Measurements from ENCODE around the gene ZSCAN10. TPM values are rescaled to one million over a fixed set of nuclear protein-coding genes. Genes with fewer than 3 reads are reported as not detected.
A peak's percentile ranks its signal among the peaks of the same experiment; 100 is the strongest.

Gene ZSCAN10
- total and polyA plus RNA-seq, 9 of the 15 experiments (the other 6 are each of a cell fraction or from before 2014, with no cell fraction given): 0.22 TPM; not detected in 8

DNA sequence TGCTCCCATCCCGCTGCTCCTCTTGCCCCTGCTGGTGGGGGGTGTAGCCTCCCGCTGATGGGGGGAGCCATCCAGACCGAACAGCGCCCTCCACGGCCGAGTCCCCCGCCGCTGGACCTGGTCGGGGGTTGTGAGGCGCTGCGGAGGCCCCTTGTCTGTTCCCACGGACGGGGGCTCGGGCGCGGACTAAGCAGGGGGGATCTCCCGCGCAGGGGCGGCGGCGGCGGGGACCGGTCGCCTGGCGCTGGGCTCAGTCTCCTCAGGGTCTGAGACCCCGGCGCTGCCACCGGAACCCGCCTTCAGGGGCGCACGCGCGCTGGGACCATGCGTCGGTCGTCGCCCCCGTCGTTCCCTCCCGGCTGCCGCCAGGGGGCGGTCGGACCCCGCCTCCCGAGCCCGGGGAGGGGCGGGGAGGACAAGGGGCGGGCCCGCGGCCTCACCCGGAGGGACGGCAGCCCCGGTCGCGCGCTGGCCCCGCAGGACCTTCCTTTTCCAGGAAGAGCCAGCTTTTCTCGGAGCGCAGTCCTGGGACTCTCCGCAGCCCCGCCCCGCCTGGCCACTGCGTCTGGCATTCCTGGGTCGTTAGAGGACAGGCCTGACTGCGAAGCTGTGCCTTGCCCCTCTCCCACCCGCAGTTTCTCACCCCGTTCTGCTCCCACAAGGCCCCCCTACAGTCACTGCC lies 39.9 kb downstream of the ZSCAN10 start (continued):
- TF ChIP-seq, protein P1, sequence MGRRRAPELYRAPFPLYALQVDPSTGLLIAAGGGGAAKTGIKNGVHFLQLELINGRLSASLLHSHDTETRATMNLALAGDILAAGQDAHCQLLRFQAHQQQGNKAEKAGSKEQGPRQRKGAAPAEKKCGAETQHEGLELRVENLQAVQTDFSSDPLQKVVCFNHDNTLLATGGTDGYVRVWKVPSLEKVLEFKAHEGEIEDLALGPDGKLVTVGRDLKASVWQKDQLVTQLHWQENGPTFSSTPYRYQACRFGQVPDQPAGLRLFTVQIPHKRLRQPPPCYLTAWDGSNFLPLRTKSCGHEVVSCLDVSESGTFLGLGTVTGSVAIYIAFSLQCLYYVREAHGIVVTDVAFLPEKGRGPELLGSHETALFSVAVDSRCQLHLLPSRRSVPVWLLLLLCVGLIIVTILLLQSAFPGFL (CRISPR knock-in tag; IDR thresholded peaks at IDR 0.05): no peak
- TF ChIP-seq SIRT6 (IDR thresholded peaks at IDR 0.05; ENCODE audit: low read depth, low read length): no peak
- TF ChIP-seq SREBF2 (CRISPR knock-in tag; IDR thresholded peaks at IDR 0.05): no peak
- no peak for TF ChIP-seq KAT8 (IDR thresholded peaks at IDR 0.05; ENCODE audit: low read depth)
- TF ChIP-seq, protein P2, sequence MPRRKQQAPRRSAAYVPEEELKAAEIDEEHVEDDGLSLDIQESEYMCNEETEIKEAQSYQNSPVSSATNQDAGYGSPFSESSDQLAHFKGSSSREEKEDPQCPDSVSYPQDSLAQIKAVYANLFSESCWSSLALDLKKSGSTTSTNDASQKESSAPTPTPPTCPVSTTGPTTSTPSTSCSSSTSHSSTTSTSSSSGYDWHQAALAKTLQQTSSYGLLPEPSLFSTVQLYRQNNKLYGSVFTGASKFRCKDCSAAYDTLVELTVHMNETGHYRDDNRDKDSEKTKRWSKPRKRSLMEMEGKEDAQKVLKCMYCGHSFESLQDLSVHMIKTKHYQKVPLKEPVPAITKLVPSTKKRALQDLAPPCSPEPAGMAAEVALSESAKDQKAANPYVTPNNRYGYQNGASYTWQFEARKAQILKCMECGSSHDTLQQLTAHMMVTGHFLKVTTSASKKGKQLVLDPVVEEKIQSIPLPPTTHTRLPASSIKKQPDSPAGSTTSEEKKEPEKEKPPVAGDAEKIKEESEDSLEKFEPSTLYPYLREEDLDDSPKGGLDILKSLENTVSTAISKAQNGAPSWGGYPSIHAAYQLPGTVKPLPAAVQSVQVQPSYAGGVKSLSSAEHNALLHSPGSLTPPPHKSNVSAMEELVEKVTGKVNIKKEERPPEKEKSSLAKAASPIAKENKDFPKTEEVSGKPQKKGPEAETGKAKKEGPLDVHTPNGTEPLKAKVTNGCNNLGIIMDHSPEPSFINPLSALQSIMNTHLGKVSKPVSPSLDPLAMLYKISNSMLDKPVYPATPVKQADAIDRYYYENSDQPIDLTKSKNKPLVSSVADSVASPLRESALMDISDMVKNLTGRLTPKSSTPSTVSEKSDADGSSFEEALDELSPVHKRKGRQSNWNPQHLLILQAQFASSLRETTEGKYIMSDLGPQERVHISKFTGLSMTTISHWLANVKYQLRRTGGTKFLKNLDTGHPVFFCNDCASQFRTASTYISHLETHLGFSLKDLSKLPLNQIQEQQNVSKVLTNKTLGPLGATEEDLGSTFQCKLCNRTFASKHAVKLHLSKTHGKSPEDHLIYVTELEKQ (CRISPR knock-in tag; IDR thresholded peaks at IDR 0.05): no peak
- no peak for TF ChIP-seq EGR1 (conservative IDR thresholded peaks at IDR 0.05)
- TF ChIP-seq TCFL5 (CRISPR knock-in tag; conservative IDR thresholded peaks at IDR 0.05): no peak
- TF ChIP-seq, protein P3, sequence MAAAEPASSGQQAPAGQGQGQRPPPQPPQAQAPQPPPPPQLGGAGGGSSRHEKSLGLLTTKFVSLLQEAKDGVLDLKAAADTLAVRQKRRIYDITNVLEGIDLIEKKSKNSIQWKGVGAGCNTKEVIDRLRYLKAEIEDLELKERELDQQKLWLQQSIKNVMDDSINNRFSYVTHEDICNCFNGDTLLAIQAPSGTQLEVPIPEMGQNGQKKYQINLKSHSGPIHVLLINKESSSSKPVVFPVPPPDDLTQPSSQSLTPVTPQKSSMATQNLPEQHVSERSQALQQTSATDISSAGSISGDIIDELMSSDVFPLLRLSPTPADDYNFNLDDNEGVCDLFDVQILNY (CRISPR knock-in tag; IDR thresholded peaks at IDR 0.05): no peak
- TF ChIP-seq C11orf30 (IDR thresholded peaks at IDR 0.05; ENCODE audit: low read depth): peak; percentile 37; the same call in 1 of the 2 replicates
- TF ChIP-seq ZBTB17 (CRISPR knock-in tag; IDR thresholded peaks at IDR 0.05): peak; percentile 9; the same call in 1 of the 2 replicates
- 0 out of 2 replicates have a peak, but pooled peaks have one; percentile 56 for TF ChIP-seq KLF1 (tag; IDR thresholded peaks at IDR 0.05)
- TF ChIP-seq HMG20A (CRISPR knock-in tag; conservative IDR thresholded peaks at IDR 0.05): no peak
- TF ChIP-seq TAL1 (IDR thresholded peaks at IDR 0.05): no peak
- no peak for TF ChIP-seq SMARCA5 (IDR thresholded peaks at IDR 0.05)
- peak; percentile 59; the same call in 1 of the 2 replicates for TF ChIP-seq SUPT5H (IDR thresholded peaks at IDR 0.05)
- TF ChIP-seq, protein P4, sequence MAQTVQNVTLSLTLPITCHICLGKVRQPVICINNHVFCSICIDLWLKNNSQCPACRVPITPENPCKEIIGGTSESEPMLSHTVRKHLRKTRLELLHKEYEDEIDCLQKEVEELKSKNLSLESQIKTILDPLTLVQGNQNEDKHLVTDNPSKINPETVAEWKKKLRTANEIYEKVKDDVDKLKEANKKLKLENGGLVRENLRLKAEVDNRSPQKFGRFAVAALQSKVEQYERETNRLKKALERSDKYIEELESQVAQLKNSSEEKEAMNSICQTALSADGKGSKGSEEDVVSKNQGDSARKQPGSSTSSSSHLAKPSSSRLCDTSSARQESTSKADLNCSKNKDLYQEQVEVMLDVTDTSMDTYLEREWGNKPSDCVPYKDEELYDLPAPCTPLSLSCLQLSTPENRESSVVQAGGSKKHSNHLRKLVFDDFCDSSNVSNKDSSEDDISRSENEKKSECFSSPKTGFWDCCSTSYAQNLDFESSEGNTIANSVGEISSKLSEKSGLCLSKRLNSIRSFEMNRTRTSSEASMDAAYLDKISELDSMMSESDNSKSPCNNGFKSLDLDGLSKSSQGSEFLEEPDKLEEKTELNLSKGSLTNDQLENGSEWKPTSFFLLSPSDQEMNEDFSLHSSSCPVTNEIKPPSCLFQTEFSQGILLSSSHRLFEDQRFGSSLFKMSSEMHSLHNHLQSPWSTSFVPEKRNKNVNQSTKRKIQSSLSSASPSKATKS (CRISPR knock-in tag; IDR thresholded peaks at IDR 0.05): no peak
- TF ChIP-seq, protein P5, sequence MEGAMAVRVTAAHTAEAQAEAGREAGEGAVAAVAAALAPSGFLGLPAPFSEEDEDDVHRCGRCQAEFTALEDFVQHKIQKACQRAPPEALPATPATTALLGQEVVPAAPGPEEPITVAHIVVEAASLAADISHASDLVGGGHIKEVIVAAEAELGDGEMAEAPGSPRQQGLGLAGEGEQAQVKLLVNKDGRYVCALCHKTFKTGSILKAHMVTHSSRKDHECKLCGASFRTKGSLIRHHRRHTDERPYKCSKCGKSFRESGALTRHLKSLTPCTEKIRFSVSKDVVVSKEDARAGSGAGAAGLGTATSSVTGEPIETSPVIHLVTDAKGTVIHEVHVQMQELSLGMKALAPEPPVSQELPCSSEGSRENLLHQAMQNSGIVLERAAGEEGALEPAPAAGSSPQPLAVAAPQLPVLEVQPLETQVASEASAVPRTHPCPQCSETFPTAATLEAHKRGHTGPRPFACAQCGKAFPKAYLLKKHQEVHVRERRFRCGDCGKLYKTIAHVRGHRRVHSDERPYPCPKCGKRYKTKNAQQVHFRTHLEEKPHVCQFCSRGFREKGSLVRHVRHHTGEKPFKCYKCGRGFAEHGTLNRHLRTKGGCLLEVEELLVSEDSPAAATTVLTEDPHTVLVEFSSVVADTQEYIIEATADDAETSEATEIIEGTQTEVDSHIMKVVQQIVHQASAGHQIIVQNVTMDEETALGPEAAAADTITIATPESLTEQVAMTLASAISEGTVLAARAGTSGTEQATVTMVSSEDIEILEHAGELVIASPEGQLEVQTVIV (CRISPR knock-in tag; IDR thresholded peaks at IDR 0.05; ENCODE audit: borderline replicate concordance): no peak
